Activated CD4-positive, alpha-beta T cell treated with anti-CD3 and anti-CD28 coated beads, Interleukin-10, Interleukin-2, amounts not matched to agents 100 ng/mL and 50 ng/mL, durations not matched to agents 16 hours and 8 hours (primary cell): Measurements from ENCODE around the gene ALAD.
"Not testable (repeated sequence)": the region's sequence is repeated elsewhere in the genome, so short reads cannot be mapped to it uniquely, and the experiment has no call there.

Source experiments
- DNase-seq: peaks from one replicate; pipeline ENCODE4 v3.0.0-alpha.2; 2020

Gene ALAD

GRCh38 chr9:113372059-113372458 is 29.0 kb downstream of the ALAD start:
- DNase-seq: no peak

DNA sequence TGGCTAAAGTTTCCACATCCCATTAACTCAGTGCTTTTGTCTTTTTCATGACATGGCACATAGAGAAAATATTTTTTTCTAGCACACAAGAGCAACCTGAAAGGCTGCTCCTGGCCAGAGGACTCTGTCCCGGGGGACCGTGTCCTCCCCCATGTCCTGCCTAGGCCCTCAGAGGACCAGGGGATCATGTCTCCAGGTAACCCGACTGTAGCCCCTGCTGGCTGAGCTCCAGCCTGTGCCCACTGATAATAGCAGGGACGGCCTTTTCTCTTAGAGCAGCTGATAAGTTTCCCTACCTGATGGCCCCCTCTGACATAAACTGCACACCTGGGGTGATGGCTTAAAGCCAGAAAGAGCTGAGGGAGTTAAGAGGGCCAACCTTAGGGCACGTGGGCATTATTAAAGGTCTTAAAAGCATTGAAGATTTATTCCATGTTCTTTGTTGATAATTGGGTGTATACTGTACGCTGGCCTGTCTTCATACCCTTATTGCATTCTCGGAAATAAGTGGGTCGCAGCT is 30.2 kb downstream of the ALAD start:
- no peak for DNase-seq

DNA sequence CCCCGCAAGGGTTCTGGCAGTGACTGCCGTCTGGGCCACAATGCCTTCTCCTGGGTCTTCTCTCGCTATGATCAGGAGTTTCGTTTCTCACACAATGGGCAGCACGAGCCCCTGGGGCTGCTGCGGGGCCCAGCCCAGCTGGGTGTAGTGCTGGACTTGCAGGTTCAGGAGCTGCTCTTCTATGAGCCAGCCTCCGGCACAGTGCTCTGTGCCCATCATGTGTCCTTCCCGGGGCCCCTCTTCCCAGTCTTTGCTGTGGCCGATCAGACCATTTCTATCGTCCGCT is 31.3 kb downstream of the ALAD start:
- no peak for DNase-seq

DNA sequence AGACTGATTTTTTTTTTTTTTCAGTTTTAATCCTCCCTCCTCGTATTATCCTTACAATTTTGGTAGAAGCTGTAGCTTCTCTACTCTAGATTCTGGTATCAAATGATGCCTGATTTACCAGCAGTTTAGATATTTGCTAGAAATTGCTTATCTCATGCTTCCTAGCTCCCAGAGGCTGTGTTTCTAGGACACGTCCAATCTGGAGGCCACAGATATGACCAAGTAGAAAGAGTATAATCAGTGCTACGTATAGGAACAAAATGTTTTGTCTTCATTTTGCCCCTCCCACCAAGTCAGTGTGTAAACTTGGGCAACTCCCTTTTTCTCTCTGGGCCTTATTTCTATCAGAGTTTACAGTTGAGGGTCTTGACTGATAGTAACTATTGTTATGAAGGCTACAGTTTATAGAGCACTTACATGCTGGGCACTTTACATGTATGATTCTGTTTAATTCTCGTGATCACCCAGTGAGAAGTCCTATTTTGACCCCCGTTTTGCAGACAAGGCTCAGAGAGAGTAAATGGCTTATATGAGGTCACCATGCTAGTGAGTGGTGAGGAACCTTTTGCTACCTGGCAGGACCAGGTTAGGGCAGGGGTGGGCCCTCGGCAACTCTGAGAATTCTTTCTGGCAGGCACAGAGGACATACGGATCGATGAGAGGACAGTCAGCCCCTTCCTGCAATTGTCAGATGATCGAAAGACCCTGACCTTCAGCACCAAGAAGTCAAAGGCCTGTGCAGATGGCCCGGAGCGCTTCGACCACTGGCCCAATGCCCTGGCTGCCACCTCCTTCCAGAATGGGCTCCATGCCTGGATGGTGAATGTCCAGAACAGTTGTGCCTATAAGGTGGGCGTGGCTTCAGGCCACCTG is 31.9 kb downstream of the ALAD start:
- no peak for DNase-seq

GRCh38 chr9:113368348-113368981 is 32.6 kb downstream of the ALAD start:
- no peak for DNase-seq

DNA sequence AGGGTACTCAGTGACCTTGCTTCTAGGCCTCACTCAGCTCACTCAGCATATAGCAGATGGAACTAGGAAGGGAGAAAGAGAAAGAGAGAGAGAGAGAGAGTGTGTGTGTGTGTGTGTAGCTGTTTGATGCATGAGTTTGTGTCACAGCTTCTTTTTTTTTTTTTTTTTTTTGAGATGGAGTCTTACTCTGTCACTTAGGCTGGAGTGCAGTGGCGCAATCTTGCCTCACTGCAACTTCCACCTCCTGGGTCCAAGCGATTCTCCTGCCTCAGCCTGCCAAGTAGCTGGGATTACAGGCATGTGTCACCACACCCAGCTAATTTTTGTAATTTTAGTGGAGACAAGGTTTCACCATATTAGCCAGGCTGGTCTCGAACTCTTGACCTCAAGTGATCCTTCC is 35.4 kb downstream of the ALAD start:
- not testable (repeated sequence) for DNase-seq

DNA sequence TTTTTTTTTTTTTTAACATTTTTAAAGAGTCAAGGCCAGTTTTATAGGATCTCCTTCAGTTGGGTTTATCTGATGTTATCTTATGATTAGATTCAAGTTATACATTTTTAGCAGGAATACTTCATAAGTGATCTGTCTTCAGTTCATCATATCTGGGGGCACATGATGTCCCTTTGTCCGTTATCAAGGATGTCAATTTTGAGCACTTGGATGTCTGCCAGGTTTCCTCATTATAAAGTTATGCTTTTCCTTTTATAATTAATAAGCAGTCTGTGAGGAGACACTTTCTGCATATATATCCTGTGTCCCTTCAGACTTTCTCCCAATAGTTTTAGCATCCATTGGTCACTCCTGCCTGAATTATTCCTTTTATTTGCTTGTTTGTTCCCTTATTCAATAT is 36.1 kb downstream of the ALAD start:
- no peak for DNase-seq

DNA sequence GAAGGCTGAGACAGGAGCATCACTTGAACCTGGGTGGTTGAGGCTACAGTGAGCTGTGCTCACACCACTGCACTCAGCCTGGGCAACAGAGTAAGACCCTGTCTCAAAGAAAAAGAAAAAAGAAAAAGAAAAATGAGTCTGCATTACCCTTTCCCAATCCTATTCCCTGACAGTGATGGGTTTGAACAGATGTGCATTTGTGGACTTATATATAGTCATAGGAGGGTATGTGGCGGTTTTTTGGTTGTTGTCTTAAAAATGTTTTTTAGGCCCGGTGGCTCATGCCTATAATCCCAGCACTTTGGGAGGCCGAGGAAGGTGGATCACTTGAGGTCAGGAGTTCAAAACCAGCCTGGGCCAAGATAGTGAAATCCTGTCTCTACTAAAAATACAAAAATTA is 37.7 kb downstream of the ALAD start:
- no peak for DNase-seq

DNA sequence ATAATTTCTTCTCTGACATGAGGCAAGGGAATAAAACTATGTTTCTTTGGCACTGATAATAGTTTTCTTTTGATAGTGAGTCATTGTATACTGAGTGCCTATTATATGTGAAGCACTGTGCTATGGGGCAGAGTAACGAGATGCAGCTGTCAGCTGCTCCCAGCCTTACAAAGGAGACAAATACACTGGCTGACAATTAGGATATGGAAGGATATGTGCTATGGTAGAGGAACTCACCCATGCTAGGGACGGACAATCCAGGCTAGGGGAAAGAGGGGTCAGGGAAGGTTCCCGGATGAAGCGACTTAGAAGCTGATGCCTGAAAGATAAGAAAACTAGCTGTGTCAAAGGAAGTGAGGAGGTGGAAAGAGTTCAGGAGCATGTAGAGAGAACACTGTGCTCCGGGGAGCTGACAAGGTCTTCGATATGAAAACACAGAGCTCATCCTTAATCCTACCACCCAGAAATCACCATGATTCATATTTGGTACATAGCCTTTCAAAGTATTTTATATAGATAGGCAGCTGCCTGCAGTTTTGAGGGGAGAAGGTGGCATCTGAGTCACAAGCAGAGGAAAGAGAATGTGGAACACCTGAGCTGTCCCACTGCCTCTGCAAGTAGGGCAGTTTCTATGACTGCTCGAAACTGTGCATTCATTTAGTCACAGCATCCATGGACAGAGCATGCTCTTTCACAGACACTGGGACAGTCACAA is 39.6 kb downstream of the ALAD start:
- no peak for DNase-seq

- no peak for DNase-seq
Measured at GRCh38 chr9:113360242-113360842, 40.7 kb downstream of the ALAD start.

- no peak for DNase-seq
Measured at GRCh38 chr9:113359385-113359784, 41.7 kb downstream of the ALAD start.

DNA sequence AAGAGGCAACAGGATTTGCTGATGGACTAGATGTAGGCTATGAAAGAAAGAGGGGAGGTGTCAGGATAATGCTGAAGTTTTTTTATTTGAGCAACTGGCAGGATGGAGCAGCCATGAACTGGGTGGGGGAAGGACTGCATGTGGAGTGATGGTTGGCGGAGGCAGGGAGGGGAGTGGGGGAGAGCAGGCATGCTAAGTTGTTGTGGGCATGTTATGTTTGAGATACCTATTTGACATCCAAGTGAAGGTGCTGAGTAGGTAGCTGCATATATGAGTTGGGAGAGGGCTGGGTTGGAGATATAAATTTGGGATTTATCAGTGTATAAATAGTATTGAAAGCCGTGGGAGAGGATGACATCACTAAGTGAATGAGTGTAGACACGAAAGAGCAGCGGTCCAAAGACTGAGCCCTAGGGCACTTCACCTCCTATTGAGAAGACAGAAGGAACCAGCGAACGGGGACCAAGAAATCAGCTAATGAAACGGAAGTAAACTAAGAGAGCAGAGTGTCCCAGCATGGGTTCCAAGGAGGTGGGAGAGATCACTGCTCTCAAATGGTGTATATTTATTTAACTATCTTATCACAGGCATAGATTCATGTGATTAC is 44.3 kb downstream of the ALAD start:
- DNase-seq: no peak

DNA sequence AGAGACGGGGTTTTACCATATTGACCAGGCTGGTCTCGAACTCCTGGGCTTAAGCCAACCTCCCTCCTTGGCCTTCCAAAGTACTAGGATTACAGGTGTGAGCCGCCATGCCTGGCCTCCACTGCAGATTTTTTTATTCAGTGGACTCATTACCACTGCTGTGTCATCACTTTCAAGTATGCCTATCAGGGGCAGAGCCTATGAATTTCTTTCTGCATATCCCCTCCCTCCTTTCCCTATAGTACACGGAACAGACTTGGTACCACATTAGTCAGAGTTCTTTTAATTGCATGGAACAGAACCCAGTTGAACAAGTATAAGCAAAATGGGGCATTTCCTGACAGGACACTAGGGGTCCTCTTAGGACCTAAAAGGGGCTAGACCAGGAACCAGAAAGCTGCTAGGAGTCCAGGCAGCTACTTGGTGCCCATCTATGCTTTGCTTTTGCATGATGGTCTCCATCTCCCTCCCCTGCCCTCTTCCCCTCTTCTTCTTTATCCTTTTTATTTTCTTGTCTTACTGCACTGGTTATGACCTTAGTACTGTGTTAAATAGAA is 46.0 kb downstream of the ALAD start:
- DNase-seq: no peak

GRCh38 chr9:113352411-113352810 is 48.7 kb downstream of the ALAD start:
- no peak for DNase-seq

GRCh38 chr9:113352006-113352405 is 49.1 kb downstream of the ALAD start:
- no peak for DNase-seq

GRCh38 chr9:113350937-113351336 is 50.1 kb downstream of the ALAD start:
- DNase-seq: peak; percentile 79

- peak; percentile 56 for DNase-seq
Measured at GRCh38 chr9:113350107-113350661, 50.9 kb downstream of the ALAD start.

DNA sequence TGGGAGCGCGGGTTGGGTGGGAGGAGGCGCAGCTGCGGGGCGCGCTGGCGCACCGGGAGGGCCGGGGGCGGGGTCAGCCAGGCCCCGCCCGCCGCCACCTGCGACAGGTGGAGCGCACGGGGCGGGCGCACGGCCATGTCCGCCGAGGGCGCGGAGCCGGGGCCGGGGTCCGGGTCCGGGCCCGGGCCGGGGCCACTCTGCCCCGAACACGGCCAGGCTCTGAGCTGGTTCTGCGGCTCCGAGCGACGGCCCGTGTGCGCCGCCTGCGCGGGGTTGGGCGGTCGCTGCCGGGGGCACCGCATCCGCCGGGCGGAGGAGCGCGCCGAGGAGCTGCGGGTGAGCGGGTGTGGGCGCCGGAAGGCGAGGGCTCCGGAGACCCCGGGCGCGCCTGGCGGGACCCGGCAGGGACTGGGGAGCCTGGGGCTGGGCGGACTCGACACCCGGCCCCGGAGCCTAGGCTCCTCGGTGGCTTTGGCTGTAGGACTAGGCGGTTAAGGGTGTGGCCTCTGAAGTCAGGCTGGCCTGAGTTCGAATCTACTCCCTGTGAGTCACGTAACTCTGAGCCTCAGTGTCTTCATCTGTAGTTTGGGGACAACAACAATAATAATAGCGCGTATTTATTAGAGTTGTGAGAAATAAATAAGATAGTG is 51.5 kb downstream of the ALAD start, which contains the start of gene BSPRY:
BSPRY (plus strand) TSS at position 97 of the 650 bp plus-strand sequence; CDS start at position 136, 39 bp downstream.
- DNase-seq: peak; percentile 68

DNA sequence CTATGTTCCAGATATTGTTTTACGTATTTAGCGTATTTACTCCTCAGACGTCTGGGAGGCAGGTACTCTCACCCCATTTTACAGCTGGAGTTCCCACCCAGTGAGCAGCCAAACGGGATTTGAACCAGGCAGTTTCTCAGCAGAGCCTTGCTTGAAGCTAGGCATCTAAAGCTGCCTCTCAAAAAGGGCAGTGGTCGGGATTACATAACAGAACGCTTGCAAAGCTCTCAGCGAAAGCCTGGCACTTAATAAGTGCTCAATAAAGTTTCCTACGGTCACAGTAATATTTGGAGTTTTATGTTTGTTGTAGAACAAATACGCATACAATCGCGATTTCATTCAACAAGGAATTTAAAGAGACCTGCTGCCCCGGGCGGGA is 52.0 kb downstream of the ALAD start:
- no peak for DNase-seq

DNA sequence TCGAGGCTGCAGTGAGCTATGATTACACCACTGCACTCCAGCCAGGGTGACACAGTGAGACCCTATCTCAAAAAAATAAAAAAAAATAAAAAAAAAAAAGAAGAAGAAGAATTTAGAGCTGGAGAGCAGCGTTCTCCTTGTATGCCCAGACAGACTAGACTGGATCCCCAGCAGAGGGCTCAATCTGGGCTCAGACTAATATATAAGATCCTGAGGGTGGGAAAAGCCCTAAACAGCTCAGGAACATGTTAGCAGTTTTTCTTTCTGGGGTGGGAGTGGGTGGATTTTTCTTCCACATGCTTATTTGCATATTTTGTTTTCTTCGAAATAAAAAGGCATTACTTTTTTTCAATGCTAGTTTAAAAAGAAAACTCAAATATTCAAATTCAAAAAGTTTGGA is 52.6 kb downstream of the ALAD start:
- no peak for DNase-seq

DNA sequence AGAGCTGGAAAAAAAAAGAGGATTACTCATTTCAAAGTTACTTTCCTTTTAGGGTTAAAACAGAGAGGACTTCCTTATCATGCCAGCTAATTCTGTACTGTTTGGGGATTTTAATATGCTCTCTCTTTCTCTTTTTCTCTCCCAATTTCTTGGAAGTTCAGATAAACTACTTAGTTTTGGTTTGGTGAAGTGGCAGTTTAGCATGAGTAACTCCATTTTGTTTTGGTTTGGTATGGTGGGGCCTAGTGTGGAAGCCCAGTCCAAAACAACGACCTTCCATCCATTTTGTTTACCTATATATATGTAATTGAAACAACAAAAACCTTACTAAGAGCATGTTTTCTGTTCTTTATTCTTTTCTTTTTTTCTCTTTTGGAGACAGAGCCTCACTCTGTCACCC is 55.4 kb downstream of the ALAD start:
- DNase-seq: no peak

- DNase-seq: no peak
Measured at GRCh38 chr9:113345190-113345589, 55.9 kb downstream of the ALAD start.
